GM21825 (cell line): Measurements from ENCODE around the gene OR2Z1.

ENCODE experiments used
- ATAC-seq: cut with Tn5 transposase; IDR thresholded peaks from one replicate; pipeline ENCODE4 v1.9.1; 2021; ENCODE audit warnings: mild to moderate bottlenecking, moderate library complexity; ENCODE audit not compliant: unreplicated experiment

Gene OR2Z1, protein sequence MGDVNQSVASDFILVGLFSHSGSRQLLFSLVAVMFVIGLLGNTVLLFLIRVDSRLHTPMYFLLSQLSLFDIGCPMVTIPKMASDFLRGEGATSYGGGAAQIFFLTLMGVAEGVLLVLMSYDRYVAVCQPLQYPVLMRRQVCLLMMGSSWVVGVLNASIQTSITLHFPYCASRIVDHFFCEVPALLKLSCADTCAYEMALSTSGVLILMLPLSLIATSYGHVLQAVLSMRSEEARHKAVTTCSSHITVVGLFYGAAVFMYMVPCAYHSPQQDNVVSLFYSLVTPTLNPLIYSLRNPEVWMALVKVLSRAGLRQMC

DNA sequence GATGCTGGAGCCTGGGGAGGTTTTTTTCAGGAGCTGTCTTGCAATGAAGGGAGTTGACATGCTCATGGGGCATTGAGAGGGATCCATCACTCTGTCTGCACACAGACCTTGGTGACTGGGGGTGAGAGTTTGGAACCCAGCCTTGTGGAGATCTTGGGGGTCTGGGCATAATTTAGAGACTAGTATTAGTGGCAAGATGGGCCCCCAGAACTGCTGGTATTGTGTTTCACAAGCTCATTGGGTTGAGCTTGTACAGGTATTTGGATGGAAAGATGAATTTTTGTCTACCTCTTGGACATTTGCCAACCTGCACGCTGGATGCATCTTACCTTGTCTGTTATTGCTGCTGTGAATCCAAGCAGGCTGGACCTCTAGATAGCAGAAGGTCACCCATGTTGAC is at the start of gene OR2Z1:
Gene OR2Z1 (plus strand): TSS at position 301 of the 400 bp plus-strand sequence. CDS start 9,395 bp downstream, outside the sequence.
- no peak for ATAC-seq

DNA sequence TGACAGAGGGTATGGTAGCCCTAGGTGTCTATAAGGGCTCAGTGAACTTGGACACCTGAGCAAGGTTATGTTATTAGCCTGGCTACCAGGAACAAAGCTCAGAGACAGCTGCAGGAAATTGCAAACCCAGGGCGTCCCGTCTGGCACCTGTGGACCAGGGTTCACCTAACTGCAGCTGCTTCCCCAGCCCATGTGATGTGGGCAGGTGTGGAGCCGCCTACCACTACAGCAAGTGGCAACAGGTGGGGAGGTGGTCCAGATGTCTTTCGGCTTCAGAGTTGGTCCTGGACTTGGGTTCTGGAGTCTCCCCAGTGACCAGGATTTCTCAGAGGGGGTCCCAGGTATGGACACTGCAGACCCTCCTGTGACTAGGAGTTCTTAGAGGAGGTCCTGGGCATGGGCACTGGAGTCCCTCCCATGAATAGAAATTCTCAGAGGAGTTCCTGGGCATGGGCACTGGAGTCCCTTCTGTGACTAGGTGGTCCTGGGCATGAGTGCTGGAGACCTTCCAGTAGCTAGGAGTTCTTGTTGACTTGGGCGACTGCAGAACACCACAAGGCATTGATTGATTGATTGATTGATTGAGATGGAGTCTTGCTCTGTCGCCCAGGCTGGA is 48.0 kb upstream of the OR2Z1 start:
- ATAC-seq, result no peak

DNA sequence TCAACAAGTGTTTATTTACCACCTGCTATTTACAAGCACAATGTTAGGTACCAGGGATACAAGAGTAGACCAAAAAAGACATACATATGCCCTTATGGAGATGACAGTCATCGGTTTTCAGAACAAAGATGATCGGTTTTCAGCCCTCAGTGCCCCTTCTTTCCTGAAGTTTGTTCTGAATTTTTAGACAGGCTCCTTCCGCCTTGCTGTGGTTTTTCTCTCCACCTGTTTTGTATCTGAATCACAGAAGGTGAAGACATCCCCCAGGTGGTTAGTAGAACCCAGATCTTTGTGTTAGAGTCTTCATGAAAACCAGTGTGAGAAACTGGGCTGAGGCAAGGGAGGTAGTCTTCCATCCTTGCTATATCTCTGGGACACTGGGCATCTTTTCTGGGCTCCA is 46.4 kb upstream of the OR2Z1 start:
- no peak for ATAC-seq

DNA sequence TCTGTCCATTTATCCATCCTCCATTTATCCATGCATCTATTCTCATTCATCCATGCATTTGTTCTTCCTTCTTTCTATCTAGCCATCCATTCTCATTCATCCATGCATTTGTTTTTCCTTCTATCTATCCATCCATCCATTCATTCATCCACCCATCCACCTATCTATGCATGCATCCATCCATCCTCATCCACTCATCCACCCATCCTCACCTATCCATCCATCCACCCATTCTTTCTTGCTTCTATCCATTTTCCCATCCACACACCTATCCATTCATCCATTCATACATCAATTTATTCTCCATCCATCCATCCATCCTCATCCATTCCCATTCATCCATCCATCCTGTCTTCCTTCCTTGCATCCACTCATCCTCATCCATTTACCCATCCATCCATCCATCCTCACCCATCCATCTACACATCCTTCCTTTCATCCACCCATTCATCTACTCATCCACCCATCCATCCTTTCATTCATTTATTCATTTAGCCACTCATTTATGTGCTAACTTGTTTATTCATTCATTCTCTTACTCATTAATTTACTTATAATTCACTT is 43.1 kb upstream of the OR2Z1 start:
- ATAC-seq, result no peak

DNA sequence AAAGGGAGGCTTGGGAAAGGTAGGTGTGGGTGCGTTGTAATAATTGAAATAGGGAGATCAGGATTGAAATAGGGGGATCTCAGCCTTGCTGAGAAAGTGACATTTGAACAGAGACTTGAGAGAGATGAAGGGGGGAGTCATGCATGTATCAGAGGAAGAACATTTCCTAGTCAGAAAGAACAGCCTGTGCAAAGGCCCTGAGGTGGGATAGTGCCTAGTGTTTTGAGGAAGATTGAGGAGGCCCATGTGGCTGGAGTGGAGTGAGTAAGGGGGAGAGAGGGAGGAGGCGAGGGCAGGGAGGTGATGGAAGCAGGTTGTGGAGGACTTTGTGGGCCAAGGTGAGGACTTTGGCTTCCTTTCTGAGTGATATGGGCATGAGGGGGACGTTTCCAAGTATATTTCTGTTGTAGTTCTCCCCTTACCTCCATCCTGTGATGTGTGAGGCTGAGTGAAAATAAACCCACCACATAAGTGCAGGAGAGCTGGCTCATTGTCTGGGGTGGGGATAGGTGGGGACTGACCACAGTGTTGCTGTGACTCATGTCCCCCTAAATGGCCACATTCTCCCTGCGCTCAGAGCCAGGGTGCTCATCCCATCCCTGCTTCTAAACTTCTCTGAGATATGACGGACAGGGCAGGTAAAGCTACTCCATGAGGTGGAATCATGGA is 40.6 kb upstream of the OR2Z1 start:
- no peak for ATAC-seq

DNA sequence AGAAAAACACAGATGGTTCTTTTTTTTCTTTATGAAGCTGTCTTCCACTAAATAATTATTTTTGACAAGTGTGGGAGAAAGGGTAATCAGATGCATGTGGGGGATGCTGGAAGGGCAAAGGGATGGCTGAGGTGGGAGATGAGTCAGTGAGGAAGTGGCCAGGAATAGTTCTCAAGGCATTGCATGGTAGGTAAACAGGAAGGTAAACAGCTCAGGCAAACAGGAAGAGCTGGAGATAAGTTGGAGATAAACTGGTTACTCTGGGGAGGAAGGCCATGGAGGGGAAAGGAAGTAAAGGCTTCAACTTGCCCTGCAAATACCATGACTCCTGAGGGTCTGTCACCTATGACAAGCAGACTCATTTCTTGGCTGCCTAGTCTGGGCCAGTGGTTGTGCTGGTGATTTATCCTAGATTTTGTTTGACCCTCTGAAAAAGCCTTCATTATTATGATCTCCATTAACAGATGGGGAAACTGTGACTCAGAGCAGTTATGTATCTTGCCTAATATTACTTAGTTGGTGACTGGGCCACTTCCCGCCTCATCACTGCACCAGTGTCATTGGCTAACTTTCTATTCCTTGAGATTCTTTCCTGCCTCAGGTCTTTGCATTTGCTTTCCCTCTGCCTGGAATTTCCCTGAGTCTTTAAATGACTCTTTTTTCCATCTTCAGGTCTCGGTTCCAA is 39.9 kb upstream of the OR2Z1 start:
- no peak for ATAC-seq

DNA sequence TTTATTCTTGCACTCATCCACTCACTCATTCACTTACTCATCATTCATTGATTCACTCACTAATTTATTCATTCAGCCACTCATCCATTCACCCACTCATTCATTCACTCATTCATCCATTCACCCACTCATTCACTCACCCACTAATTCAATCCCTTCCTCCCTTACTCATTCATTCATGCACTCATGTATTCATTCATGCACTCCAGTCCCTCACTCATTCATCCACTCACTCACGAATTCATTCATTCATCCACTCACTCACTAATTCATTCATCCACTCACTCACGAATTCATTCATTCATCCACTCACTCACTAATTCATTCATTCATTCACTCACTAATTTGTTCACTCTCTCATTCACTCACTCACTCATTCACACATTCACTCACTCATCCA is 39.0 kb upstream of the OR2Z1 start:
- ATAC-seq, result no peak

DNA sequence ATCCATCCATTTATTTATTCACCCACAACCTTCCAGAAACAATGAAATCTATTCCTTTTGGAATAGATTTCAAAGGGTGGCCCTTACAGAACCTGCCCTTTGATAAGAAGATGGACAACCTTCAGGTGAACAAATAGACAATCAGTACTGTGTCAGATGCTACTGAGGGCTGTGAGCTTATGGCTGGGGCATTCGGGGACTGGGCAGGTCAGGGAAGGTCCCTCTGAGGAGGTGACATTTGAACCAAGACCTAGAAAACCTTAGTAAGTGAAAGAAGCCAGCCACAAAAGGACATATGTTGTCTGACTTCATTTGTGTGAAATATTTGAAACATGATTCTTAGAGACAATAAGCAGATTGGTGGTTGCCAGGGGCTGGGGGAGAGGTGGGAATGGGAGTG is 38.5 kb upstream of the OR2Z1 start:
- no peak for ATAC-seq

DNA sequence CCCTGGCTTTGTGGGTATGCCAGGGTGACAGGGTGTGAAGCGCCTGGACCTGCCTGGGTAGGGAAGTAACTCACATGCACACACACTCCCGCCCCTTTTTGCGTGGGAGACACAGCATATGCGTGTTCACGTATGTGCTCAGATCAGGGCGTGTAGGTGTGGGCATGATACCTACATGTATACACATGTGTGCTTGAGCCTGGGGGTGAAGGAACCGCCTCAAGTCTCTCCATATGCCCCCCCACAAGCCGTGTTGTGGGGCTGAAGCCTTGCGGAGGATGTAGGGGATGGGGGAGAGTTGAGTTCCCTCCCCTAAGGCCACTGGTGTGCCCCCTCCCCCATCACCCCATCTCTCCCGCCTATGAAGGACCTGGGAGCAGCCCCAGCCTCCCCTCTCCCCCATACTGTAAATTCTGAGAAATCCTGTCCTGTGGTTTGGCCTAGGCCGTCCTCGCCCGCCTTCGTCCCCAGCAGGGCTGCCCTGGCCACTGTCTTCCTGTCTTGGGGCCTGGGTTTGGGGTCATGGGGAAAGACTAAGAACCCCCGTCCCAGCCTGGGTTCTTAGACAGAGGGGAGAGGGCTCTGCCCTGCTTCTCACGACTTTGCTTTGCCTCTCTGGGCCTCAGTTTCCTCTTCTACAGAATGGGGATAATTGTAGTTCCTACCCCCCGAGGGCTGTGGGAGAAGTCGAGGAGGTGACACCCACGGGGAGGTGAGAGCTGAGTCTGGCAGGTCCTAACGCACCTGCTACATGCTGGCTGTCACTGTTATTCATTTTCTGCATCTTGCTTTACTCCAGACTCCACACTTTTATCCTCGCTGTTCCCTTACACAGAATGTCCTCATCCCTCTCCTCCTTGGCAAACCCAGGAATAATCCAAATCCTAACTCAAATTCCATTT is 37.2 kb upstream of the OR2Z1 start:
- ATAC-seq, result no peak

DNA sequence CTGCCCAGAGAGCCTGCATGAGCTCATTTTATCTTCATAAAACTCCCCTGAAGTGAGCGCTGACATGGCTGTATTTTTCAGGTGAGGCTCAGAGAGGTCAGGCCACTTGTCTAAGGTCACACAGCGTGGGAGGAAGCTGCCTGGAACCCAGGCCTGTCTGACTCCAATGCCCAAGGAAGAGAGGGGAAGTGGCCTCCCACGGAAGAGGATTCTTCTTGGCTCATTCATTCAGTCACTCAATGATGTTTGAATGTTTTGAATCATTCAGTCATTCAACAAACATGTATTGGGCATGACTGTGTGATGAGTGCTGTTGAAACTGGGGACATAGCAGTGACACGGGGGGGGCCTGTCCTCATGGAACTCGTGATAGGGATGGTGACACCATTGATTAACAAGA is 34.9 kb upstream of the OR2Z1 start:
- ATAC-seq, result no peak

DNA sequence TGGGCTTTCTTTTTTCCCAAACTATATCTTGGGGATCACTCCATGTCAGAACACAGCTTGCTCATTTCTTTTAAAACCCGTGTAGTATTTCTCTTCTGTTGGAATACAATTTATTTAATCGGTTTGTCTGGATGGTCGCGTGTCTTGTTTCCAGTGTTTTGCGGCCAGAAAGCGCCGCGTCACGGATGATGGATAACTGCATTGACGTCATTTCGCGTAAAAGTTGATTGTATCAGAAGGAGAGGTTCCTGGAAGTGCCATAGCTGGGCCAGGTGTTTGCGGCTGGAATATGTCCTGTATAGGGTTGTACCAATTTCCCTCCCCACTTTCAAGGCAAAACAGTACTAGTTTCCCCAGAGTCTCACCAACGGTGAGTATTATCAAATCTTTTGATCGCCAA is 32.5 kb upstream of the OR2Z1 start:
- ATAC-seq, result no peak

DNA sequence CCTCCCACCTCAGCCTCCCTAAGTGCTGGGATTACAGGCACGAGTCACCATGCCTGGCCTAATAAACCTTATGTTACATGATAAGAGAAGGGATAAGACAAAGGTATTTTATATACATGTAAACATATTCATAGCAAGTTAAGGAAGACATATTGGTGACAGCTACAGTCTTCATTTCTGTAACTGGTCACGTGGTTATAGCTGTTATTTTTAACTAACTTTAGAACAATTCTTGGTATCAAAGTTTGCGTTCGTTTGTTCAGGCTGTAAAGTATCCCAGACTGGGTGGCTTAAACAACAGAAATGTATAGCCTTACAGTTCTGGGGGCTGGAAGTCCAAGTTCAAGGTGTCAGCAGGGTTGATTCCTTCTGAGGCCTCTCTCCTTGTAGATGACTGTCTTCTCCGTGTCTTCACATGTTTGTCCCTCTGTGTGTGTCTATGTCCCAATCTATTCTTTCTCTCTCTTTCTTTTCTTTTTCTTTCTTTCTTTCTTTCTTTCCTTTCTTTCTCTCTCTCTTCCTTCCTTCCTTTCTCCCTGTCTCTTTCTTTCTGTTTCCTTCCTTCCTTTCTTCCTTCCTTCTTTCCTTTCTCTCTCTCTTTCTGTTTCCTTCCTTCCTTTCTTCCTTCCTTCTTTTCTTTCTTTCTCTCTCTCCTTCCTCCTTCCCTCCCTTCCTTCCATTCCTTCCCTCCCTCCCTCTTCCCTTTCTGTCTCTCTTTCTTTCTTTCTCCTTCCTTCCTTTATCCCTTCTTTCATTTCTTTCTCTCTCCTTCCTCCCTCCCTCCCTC is 30.5 kb upstream of the OR2Z1 start:
- ATAC-seq, result no peak

DNA sequence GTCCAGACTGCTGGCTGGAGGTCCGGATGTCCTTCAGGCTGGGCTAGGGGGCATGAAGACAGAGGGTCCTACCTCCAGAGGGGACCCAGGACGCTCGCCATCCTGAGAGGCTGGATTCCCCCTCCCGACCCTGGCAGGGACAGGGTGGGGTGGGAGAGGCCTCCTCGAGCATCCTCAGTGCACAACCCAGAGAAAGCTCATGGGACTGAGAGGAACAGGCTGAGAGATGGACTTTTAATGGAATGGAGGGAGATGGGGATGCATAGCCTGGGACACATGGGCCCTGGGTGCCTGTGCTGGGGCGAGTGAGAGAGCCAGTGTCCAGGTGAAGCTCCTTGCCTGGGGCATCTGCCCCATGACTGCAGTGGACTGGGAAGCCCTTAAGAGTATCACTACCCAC is 25.9 kb upstream of the OR2Z1 start:
- ATAC-seq, result no peak

DNA sequence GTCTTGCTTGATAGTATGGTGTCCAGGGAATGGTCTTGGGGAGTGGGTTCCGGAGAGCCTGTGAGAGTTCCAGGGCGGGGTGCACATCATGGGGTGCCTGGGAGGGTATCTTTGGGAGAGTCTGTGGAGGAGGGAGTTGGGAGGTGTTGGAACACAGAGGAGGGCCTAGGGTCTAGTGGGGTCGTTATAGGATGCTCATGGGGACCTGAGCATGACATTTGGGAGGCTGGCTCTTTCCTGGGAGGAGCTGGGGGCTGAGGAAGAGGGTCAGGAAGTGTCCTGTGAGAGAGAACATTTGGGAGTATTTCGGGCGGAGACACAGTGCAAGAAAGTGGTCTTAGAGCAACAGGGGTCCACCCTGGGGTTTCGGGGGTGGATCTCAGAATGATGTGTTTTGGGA is 25.5 kb upstream of the OR2Z1 start:
- no peak for ATAC-seq

DNA sequence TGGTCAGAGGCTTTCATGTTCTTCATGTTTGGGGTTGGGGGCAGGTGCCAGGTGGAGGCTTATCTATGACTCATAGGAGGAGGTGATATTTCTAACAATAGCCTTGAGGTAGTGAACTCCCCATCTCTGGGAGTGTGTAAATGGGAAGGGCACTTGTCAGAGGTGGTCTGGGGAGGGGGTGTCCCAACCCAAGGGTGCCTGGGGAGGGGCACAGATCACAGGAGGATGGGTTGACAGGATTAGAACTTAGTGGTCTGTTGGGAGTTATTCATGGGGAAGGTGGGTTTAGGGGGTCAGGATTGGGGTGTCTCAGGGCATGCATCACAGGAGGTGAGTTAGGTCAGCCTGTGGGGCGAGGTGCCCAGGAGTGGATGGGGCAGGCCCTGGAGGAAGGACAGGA is 24.4 kb upstream of the OR2Z1 start:
- ATAC-seq, result no peak

DNA sequence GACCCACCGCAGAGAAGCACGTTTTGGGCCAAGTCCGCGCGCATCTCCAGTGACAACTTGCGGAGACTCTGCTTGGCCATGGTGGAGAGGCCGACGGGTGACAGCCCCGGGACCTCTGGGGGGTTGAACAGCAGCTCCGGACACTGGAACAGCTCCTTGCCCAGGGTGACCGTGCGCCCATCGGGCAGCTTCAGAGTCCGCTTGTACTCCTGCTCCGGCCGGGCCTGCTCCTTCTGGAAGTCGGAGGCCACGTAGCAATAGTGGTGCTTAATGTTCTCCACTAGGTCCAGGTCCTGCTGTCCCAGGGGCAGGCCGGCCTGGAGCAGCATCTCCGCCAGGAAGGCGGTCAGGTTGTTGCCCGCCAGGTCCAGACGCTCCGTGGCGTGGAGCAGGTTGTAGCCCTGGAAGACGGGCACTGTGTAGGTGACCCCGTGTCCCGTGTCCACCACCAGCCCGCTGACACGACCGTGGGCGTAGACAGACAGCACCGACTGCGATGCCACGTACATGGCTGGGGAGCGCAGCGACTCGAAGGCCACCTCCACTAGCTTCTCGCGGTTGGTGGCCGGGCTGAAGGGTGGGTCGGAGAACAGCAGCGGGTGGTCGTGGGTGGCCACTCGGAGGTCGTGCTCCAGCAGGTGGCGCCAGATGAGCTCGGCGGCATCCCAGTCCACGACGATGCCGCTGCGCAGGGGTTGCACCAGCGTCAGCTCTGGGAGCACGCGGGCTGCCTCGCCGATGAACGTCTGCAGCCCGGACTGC is 23.6 kb upstream of the OR2Z1 start:
- no peak for ATAC-seq

DNA sequence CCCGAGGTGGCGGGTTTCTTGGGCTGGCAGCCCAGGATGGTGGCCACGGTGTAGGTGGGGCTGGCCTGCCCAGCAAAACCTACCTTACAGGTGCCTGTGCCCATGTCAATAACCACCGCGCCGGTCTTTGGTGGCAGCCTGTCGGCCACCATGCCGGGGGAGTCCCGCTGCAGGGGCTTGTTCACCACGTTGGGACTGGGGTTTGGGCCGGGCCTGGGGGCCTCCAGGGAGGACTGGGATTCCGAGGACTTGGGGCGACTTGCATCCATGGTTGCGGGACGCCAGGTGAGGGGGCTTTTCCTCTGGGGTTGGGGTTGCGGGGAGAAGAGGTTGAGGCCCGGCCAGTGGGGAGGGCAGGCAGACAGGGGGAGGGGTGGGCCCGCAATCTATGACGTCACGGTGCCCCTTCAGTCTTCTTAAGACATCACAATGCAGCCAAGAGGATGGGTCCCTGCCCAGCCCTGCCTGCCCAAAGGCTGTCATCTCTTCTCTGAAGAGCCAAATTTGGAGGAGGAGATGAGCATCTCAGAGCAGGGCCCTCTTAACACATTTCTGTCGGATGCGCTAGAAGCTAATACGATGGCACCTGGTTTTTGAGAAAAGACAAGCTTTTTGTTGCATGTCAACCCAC is 22.9 kb upstream of the OR2Z1 start, which contains the start of gene ACTL9:
Gene ACTL9 (minus strand): TSS at position 363 of the 631 bp plus-strand sequence. CDS start 94 bp downstream, at position 269.
- no peak for ATAC-seq

DNA sequence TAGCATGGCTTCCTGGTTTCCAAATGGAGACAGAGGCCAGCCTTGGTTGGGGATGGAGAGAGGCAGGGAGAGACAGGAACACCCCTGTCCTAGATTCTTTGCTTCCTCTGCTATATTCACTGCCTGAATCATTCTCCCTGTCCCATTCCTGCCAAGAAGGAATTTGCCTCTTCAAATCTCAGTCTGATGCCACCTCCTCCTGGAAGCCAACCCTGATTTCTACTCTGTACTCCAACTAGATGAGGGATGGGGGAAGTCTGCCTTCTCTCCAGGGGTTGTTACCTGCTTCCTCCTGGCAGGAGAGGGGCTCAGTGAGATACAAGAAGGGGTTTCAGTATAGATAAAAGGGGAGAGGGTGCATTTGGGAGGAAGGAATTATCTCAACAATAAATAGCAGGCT is 21.5 kb upstream of the OR2Z1 start:
- no peak for ATAC-seq
